ENCODE results near the gene CHODL. TPM values are rescaled to one million over a fixed set of nuclear protein-coding genes. Genes with fewer than 3 reads are reported as not detected.

CHODL gene
- total RNA-seq, 1 experiment from 2014 or later = 0.16 TPM

DNA sequence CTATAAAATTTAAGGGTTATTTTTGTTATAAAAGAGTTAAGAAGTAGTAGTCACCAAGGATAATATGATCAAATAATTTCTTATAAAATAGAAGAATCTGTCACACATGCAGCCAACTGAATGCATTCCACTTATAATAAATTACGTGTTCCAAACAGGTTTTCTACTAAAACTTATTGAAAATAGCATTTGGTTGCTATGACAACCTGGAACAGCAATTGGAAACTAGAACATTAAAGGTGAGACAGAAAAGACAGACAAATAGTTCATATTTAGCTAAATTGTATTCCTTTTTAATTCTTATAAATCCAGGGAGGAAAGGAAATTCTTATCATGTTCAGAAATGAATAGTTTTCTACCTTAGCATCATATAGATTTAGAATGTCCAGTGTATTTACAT is 9.1 kb upstream of the CHODL start:
- no peaks in the 10 kb centered on the region for H3K27me3 Mint-ChIP-seq (ENCODE audit: insufficient read depth, unreplicated experiment)
- Histone ChIP-seq H3K27me3 (replicated peaks; ENCODE audit: control insufficient read depth, insufficient read depth, low read length) (no peaks in the 10 kb centered on the region), H3K4me1 (no peaks in the 10 kb centered on the region), H3K9me3 (no peaks in the 10 kb centered on the region), H3K4me3 (ENCODE audit: low read depth, low read length) (no peak overlapping the region), H3K36me3 (ENCODE audit: control insufficient read depth, insufficient read depth, low read length) (no peaks in the 10 kb centered on the region)
- no peak for DNase-seq
- intact Hi-C loops (cut with micrococcal nuclease; ENCODE audit: unreplicated experiment) = no loop called here
- H3K27ac Mint-ChIP-seq (ENCODE audit: unreplicated experiment) = no peak overlapping the region
- H3K36me3 Mint-ChIP-seq (ENCODE audit: insufficient read depth, unreplicated experiment) = no peaks in the 10 kb centered on the region
- H3K4me1 Mint-ChIP-seq (ENCODE audit: low read depth, unreplicated experiment) = no peaks in the 10 kb centered on the region
- H3K4me3 Mint-ChIP-seq (ENCODE audit: unreplicated experiment) = no peak overlapping the region
- TF ChIP-seq, protein P1, sequence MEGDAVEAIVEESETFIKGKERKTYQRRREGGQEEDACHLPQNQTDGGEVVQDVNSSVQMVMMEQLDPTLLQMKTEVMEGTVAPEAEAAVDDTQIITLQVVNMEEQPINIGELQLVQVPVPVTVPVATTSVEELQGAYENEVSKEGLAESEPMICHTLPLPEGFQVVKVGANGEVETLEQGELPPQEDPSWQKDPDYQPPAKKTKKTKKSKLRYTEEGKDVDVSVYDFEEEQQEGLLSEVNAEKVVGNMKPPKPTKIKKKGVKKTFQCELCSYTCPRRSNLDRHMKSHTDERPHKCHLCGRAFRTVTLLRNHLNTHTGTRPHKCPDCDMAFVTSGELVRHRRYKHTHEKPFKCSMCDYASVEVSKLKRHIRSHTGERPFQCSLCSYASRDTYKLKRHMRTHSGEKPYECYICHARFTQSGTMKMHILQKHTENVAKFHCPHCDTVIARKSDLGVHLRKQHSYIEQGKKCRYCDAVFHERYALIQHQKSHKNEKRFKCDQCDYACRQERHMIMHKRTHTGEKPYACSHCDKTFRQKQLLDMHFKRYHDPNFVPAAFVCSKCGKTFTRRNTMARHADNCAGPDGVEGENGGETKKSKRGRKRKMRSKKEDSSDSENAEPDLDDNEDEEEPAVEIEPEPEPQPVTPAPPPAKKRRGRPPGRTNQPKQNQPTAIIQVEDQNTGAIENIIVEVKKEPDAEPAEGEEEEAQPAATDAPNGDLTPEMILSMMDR (IDR thresholded peaks at IDR 0.05; ENCODE audit: insufficient read depth in 1 of 2, low read depth in 1 of 2, low read length in 1 of 2, severe bottlenecking in 1 of 2, unreplicated experiment in 1 of 2) = no peak
- POLR2A ChIA-PET = no interaction called here
- CTCF ChIA-PET = no interaction called here
- BruUV-seq (replicated peaks) = no TSS peak
- no peaks in the 10 kb centered on the region for H3K9me3 Mint-ChIP-seq (ENCODE audit: unreplicated experiment)

GRCh38 chr21:18245464-18245967 is 883 bp downstream of the CHODL start:
- no peaks in the 10 kb centered on the region for H3K27me3 ChIP-seq (replicated peaks; ENCODE audit: control insufficient read depth, insufficient read depth, low read length)
- Mint-ChIP-seq H3K36me3 (ENCODE audit: insufficient read depth, unreplicated experiment) (no peaks in the 10 kb centered on the region), H3K9me3 (ENCODE audit: unreplicated experiment) (no peaks in the 10 kb centered on the region), H3K27ac (ENCODE audit: unreplicated experiment) (no peak overlapping the region), H3K4me1 (ENCODE audit: low read depth, unreplicated experiment) (no peaks in the 10 kb centered on the region), H3K4me3 (ENCODE audit: unreplicated experiment) (no peak overlapping the region), H3K27me3 (ENCODE audit: insufficient read depth, unreplicated experiment) (no peaks in the 10 kb centered on the region)
- TF ChIP-seq, protein P1 (IDR thresholded peaks at IDR 0.05; ENCODE audit: insufficient read depth in 1 of 2, low read depth in 1 of 2, low read length in 1 of 2, severe bottlenecking in 1 of 2, unreplicated experiment in 1 of 2) = no peak
- no peak overlapping the region for H3K4me3 ChIP-seq (ENCODE audit: low read depth, low read length)
- H3K4me1 ChIP-seq = no peaks in the 10 kb centered on the region
- no TSS peak for BruUV-seq (replicated peaks)
- CTCF ChIA-PET = no interaction called here
- intact Hi-C loops (cut with micrococcal nuclease; ENCODE audit: unreplicated experiment) = no loop called here
- DNase-seq = no peak
- H3K36me3 ChIP-seq (ENCODE audit: control insufficient read depth, insufficient read depth, low read length) = no peaks in the 10 kb centered on the region
- H3K9me3 ChIP-seq = no peaks in the 10 kb centered on the region
- POLR2A ChIA-PET = no interaction called here

- H3K9me3 Mint-ChIP-seq (ENCODE audit: unreplicated experiment) = no peaks in the 10 kb centered on the region
- no TSS peak for BruUV-seq (replicated peaks)
- Histone ChIP-seq H3K4me3 (ENCODE audit: low read depth, low read length) (no peak overlapping the region), H3K36me3 (ENCODE audit: control insufficient read depth, insufficient read depth, low read length) (no peaks in the 10 kb centered on the region), H3K9me3 (no peaks in the 10 kb centered on the region), H3K27me3 (replicated peaks; ENCODE audit: control insufficient read depth, insufficient read depth, low read length) (no peaks in the 10 kb centered on the region), H3K4me1 (no peaks in the 10 kb centered on the region)
- no peaks in the 10 kb centered on the region for H3K27me3 Mint-ChIP-seq (ENCODE audit: insufficient read depth, unreplicated experiment)
- CTCF ChIA-PET = no interaction called here
- H3K4me3 Mint-ChIP-seq (ENCODE audit: unreplicated experiment) = no peak overlapping the region
- no peak for DNase-seq
- no peak overlapping the region for H3K27ac Mint-ChIP-seq (ENCODE audit: unreplicated experiment)
- POLR2A ChIA-PET = no interaction called here
- TF ChIP-seq, protein P1 (IDR thresholded peaks at IDR 0.05; ENCODE audit: insufficient read depth in 1 of 2, low read depth in 1 of 2, low read length in 1 of 2, severe bottlenecking in 1 of 2, unreplicated experiment in 1 of 2) = no peak
- intact Hi-C loops (cut with micrococcal nuclease; ENCODE audit: unreplicated experiment) = no loop called here
- no peaks in the 10 kb centered on the region for H3K36me3 Mint-ChIP-seq (ENCODE audit: insufficient read depth, unreplicated experiment)
- no peaks in the 10 kb centered on the region for H3K4me1 Mint-ChIP-seq (ENCODE audit: low read depth, unreplicated experiment)
Measured at GRCh38 chr21:18248171-18248570, 3.5 kb downstream of the CHODL start.

Data from Caco-2 (cell line).